T follicular helper cell (primary cell): ENCODE data around the gene DSCAM.

Source experiments
- DNase-seq: peaks from one replicate; pipeline ENCODE4 v3.0.0-alpha.2; 2020; ENCODE audit warnings: low read depth

The DSCAM gene

GRCh38 chr21:40837456-40837855, 9.5 kb downstream of the DSCAM start:
- no peak for DNase-seq

GRCh38 chr21:40835184-40835694, 11.7 kb downstream of the DSCAM start:
- no peak for DNase-seq

DNA sequence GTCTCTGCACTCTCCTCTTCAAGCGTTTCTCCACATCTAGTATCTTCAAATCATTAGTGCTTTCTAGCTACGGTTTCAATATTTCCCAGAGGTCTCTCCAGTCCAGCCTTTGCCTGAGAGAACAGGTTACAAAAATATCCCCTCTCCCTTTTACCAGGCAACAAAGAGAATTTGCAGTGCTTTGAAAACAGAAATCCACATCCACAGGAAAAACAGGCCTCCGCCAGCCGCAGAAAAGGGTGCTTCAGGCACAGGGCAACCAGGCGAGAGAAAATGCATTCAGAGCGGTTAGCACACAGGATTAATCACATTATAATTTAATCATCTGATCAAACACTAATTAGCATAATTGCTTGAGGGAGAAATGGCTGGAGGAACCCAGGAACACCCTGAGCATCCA, 13.8 kb downstream of the DSCAM start:
- no peak for DNase-seq

- DNase-seq: no peak
Observed at GRCh38 chr21:40832316-40832715, 14.6 kb downstream of the DSCAM start.

DNA sequence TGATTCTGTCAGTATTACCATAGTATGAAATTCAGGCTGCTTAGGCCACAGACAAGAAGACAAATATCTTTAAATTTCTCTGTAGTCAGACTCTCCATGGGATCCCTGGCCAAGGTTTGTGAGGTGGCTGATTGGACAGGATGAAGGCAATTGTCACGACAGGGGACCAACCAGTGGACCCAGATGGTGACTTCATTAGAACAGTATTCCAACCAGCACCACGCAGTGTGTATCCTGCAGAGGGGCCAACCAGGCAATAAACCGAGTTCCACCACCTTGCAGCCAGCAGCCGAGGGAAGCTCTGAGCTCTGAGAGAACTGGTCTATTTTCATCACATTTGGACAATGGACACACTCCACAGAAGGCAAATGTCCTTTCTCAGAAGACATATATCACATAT, 16.1 kb downstream of the DSCAM start:
- no peak for DNase-seq

DNA sequence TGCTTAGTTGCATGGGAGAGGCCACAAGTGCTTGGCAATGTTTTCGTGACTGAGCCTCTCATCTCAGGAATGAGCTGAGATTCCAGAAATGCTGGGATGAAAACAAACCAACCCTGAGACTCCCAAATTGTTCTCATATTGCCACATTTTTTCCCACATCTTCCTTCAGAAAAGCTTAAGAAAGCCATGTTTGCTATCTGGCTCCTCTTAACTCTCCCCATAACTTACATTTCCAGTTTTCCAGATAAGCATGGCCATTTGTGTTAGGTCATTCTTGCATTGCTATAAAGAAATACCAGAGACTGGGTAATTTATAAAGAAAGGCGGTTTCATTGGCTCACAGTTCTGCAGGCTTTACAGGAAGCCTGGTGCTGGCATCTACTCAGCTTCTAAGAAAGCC, 17.2 kb downstream of the DSCAM start:
- DNase-seq: no peak

DNA sequence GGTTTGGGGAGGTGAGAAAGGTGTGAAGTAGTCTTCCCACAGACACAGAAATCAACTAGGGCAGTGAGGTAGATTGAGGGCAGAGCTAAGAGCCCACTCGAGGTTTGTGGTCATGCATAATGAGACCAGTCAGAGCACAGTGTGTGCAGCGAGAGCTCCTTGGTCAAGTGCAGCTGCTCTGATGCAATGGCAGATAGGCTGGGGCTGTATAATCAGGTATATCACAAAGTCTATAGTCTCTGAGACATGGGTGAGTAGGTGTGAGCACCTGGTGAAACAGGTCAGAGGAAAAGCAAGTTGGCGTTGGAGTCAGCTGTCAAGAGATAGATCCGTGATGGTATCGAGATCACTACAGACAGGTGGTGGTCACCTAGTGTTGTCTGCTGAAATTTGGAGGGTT, 17.6 kb downstream of the DSCAM start:
- no peak for DNase-seq

- no peak for DNase-seq
Observed at GRCh38 chr21:40827509-40827908, 19.4 kb downstream of the DSCAM start.

GRCh38 chr21:40819071-40819900, 27.7 kb downstream of the DSCAM start:
- no peak for DNase-seq

DNA sequence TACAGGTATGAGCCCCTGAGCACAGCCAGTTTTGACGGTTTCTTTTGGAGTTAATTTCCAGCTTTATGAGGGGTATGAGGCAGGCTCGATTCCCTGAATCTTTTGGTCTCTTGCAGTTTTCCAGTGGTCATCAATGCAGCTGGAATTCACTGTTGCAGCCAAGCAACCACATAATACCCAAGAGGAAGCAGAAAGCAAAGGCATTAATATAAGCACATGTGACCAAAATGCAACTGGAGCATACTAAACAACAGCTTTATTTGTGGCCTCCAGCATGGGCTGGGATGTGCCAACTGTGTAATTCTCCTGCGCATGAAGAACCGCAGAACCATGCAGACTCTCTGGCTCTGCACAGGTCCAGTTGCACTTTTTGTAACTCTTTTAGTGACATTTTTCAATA, 33.0 kb downstream of the DSCAM start:
- no peak for DNase-seq

- no peak for DNase-seq
Observed at GRCh38 chr21:40809673-40810197, 37.2 kb downstream of the DSCAM start.

- DNase-seq: no peak
Observed at GRCh38 chr21:40803101-40803500, 43.9 kb downstream of the DSCAM start.

DNA sequence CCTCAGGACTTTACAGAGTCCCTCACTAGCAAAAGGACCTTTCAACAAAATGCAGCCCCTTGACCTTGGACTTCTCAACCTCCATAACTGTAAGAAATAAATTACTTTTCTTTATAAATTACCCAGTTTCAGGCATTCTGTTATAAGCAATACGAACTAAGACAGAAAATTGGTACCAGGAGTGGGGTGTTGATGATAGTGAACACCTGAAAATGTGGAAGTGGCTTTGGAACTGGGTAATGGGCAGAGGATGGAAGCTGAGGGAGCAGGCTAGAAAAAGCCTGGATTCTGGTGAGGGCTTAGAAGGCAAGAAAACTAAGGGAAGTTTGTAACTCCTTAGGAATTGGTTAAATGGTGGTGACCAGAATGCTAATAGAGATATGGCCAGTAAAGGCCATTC, 46.8 kb downstream of the DSCAM start:
- DNase-seq: no peak

- DNase-seq: no peak
Observed at GRCh38 chr21:40797891-40798290, 49.1 kb downstream of the DSCAM start.

- no peak for DNase-seq
Observed at GRCh38 chr21:40797410-40797809, 49.5 kb downstream of the DSCAM start.

- DNase-seq: no peak
Observed at GRCh38 chr21:40796464-40796863, 50.5 kb downstream of the DSCAM start.

- DNase-seq: no peak
Observed at GRCh38 chr21:40795313-40795712, 51.6 kb downstream of the DSCAM start.

- DNase-seq: no peak
Observed at GRCh38 chr21:40792691-40793456, 54.1 kb downstream of the DSCAM start.

- DNase-seq: no peak
Observed at GRCh38 chr21:40788635-40789034, 58.3 kb downstream of the DSCAM start.

DNA sequence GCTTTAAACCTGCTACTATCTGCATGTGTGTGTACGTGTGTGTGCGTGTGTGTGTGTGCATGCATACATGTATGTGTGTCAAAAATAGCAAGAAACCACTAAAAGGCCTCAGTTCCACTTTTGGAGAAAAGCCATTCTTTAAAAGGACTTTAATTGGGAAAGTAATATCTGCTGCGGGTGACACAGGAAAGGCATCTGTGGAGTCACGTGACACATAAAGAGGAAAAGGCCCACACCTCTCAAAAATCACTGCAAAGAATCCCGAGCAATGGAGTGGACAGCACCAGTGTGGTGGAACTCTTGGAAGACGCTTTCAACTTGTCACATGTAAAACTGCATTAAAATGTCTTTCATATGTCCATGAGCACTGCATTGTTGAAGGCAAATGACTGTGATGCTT, 63.6 kb downstream of the DSCAM start:
- DNase-seq: no peak

- DNase-seq: no peak
Observed at GRCh38 chr21:40770435-40771055, 76.4 kb downstream of the DSCAM start.

GRCh38 chr21:40769231-40769630, 77.7 kb downstream of the DSCAM start:
- no peak for DNase-seq
